WTC11 (cell line): ENCODE data around the gene GRM8. TPM values are rescaled to one million over a fixed set of nuclear protein-coding genes. Genes with fewer than 3 reads are reported as not detected.

Experiments used
- ATAC-seq: fragments of 200-7000 bp; cut with Tn5 transposase; 2 replicates; pipeline ENCODE4 v1.10.0; 2021; ENCODE audit warnings: mild to moderate bottlenecking, moderate library complexity
- CTCF ChIA-PET: fragments of 300-600 bp; sonication (Branson Sonifier 250); formaldehyde crosslinking; loops from one replicate; lab custom pipeline; 2021; ENCODE audit warnings: antibody characterized with exemption; lab: Charles Lee
- POLR2A ChIA-PET: fragments of 350-600 bp; sonication (Branson Sonifier 250); formaldehyde crosslinking; loops from one replicate; lab custom pipeline; 2021; ENCODE audit warnings: antibody characterized with exemption; lab: Charles Lee
- DNase-seq: peaks from one replicate; pipeline ENCODE4 v3.0.0; 2021; ENCODE audit warnings: low spot score
- H3K27ac Mint-ChIP-seq: 2 replicates; pipeline ENCODE4 v1.8.0; 2021; ENCODE audit warnings: mixed read lengths
- H3K27me3 Mint-ChIP-seq: 2 replicates; pipeline ENCODE4 v1.8.0; 2021; ENCODE audit warnings: low read depth, mild to moderate bottlenecking, moderate library complexity, mixed read lengths
- H3K36me3 Mint-ChIP-seq: 2 replicates; pipeline ENCODE4 v1.8.0; 2021; ENCODE audit warnings: mixed read lengths
- H3K4me1 Mint-ChIP-seq: 2 replicates; pipeline ENCODE4 v1.8.0; 2022; ENCODE audit warnings: mixed read lengths
- H3K4me3 Mint-ChIP-seq: 2 replicates; pipeline ENCODE4 v1.8.0; 2021; ENCODE audit warnings: mild to moderate bottlenecking, moderate library complexity, mixed read lengths
- H3K9me3 Mint-ChIP-seq: 2 replicates; pipeline ENCODE4 v1.8.0; 2021; ENCODE audit warnings: mixed read lengths
- ATF1 ChIP-seq: sonication (generic); formaldehyde crosslinking; IDR thresholded peaks from 2 replicates; pipeline ENCODE4 v1.8.1; 2023; ENCODE audit warnings: mild to moderate bottlenecking, moderate library complexity, missing genetic modification reagents
- CBFB ChIP-seq: sonication (generic); formaldehyde crosslinking; IDR thresholded peaks from 2 replicates; pipeline ENCODE4 v1.8.1; 2022; ENCODE audit warnings: mild to moderate bottlenecking, low read depth, missing genetic modification reagents
- E2F1 ChIP-seq: sonication (generic); formaldehyde crosslinking; IDR thresholded peaks from 2 replicates; pipeline ENCODE4 v1.8.0; 2022; ENCODE audit warnings: mild to moderate bottlenecking, missing genetic modification reagents
- ELF4 ChIP-seq: sonication (generic); formaldehyde crosslinking; IDR thresholded peaks from 2 replicates; pipeline ENCODE4 v1.8.1; 2022; ENCODE audit warnings: low read depth, mild to moderate bottlenecking, moderate library complexity, missing genetic modification reagents
- ERG ChIP-seq: fragments of 250-450 bp; sonication (Bioruptor Pico); IDR thresholded peaks from 2 replicates; pipeline ENCODE4 v1.8.0; 2021; ENCODE audit warnings: mild to moderate bottlenecking
- FOXP1 ChIP-seq: sonication (generic); formaldehyde crosslinking; IDR thresholded peaks from 2 replicates; pipeline ENCODE4 v1.8.0; 2022; ENCODE audit warnings: missing genetic modification reagents, mild to moderate bottlenecking, moderate library complexity, borderline replicate concordance
- HMGA2 ChIP-seq: fragments of 250-450 bp; sonication (Bioruptor Pico); IDR thresholded peaks from 2 replicates; pipeline ENCODE4 v1.4.0; 2021; ENCODE audit warnings: mild to moderate bottlenecking, moderate library complexity
- MXD4 ChIP-seq: fragments of 250-450 bp; sonication (Bioruptor Pico); IDR thresholded peaks from 2 replicates; pipeline ENCODE4 v1.8.0; 2021; ENCODE audit warnings: mild to moderate bottlenecking, moderate library complexity, borderline replicate concordance
- MYBL2 ChIP-seq: sonication (generic); formaldehyde crosslinking; IDR thresholded peaks from 2 replicates; pipeline ENCODE4 v1.8.1; 2023; ENCODE audit warnings: mild to moderate bottlenecking, moderate library complexity, missing genetic modification reagents
- NFE2L1 ChIP-seq: sonication (generic); formaldehyde crosslinking; IDR thresholded peaks from 2 replicates; pipeline ENCODE4 v1.8.1; 2023; ENCODE audit warnings: missing genetic modification reagents
- NFYB ChIP-seq: sonication (generic); formaldehyde crosslinking; conservative IDR thresholded peaks from 2 replicates; pipeline ENCODE4 v1.8.0; 2022; ENCODE audit warnings: low read depth, missing genetic modification reagents
- OVOL2 ChIP-seq: fragments of 250-450 bp; sonication (Bioruptor Pico); IDR thresholded peaks from 2 replicates; pipeline ENCODE4 v1.9.0; 2021; ENCODE audit warnings: mild to moderate bottlenecking, borderline replicate concordance
- SP1 ChIP-seq: sonication (generic); formaldehyde crosslinking; conservative IDR thresholded peaks from 2 replicates; pipeline ENCODE4 v1.8.1; 2022; ENCODE audit warnings: missing genetic modification reagents
- TCF7 ChIP-seq: sonication (generic); formaldehyde crosslinking; IDR thresholded peaks from 2 replicates; pipeline ENCODE4 v1.8.0; 2022; ENCODE audit warnings: mild to moderate bottlenecking, low read depth, missing genetic modification reagents, moderate library complexity
- ZNF121 ChIP-seq: sonication (generic); formaldehyde crosslinking; IDR thresholded peaks from 2 replicates; pipeline ENCODE4 v1.8.0; 2023; ENCODE audit warnings: missing genetic modification reagents
- ZNF425 ChIP-seq: fragments of 250-450 bp; sonication (Bioruptor Pico); conservative IDR thresholded peaks from 2 replicates; pipeline ENCODE4 v1.9.0; 2021; ENCODE audit warnings: mild to moderate bottlenecking
- ZNF512 ChIP-seq: sonication (generic); formaldehyde crosslinking; IDR thresholded peaks from 2 replicates; pipeline ENCODE4 v1.8.1; 2022; ENCODE audit warnings: missing genetic modification reagents, borderline replicate concordance
- ZNF532 ChIP-seq: fragments of 250-450 bp; sonication (Bioruptor Pico); IDR thresholded peaks from 2 replicates; pipeline ENCODE4 v1.9.0; 2021; ENCODE audit warnings: mild to moderate bottlenecking, borderline replicate concordance
- ZNF671 ChIP-seq: fragments of 250-450 bp; sonication (Bioruptor Pico); IDR thresholded peaks from 2 replicates; pipeline ENCODE4 v1.8.0; 2021; ENCODE audit warnings: mild to moderate bottlenecking
- total RNA-seq: library from RNA; stranded (reverse); gene quantifications from 3 replicates; pipeline ENCODE4 v1.2.3, GENCODE V29; 2021

The GRM8 gene
- total RNA-seq, 1 experiment from 2014 or later = 2.3 TPM

- no peak for TF ChIP-seq MYBL2 (CRISPR knock-in tag)
Observed at GRCh38 chr7:127189074-127189473, 63.7 kb downstream of the GRM8 start (continued).

GRCh38 chr7:127187740-127188139 lies 65.0 kb downstream of the GRM8 start:
- H3K4me1 Mint-ChIP-seq = peaks cover 16% of the 10 kb centered on the region
- TF ChIP-seq ZNF532 = no peak
- TF ChIP-seq MXD4 = no peak
- TF ChIP-seq ZNF512 = no peak
- TF ChIP-seq ELF4 = no peak
- TF ChIP-seq HMGA2 (CRISPR knock-in tag) = no peak
- no peak for TF ChIP-seq ZNF121
- TF ChIP-seq CBFB = no peak
- TF ChIP-seq TCF7 (CRISPR knock-in tag) = no peak
- TF ChIP-seq E2F1 (CRISPR knock-in tag) = no peak
- no peak for TF ChIP-seq OVOL2 (CRISPR knock-in tag)
- no peak for TF ChIP-seq ZNF671 (CRISPR knock-in tag)
- TF ChIP-seq ERG = no peak
- no peak for TF ChIP-seq ATF1
- TF ChIP-seq NFE2L1 (CRISPR knock-in tag) = no peak
- no peak for TF ChIP-seq SP1 (CRISPR knock-in tag)
- TF ChIP-seq NFYB = no peak
- TF ChIP-seq ZNF425 (CRISPR knock-in tag) = no peak
- no peak for TF ChIP-seq FOXP1 (CRISPR knock-in tag)
- CTCF ChIA-PET = no interaction called here
- H3K27ac Mint-ChIP-seq = no peak overlapping the region
- H3K9me3 Mint-ChIP-seq = no peaks in the 10 kb centered on the region; the same call in 1 of the 2 replicates
- H3K27me3 Mint-ChIP-seq = no peaks in the 10 kb centered on the region; the same call in 1 of the 2 replicates
- POLR2A ChIA-PET = no interaction called here
- H3K36me3 Mint-ChIP-seq = no peaks in the 10 kb centered on the region
- DNase-seq (no peak), ATAC-seq (no peak)
- H3K4me3 Mint-ChIP-seq = no peak overlapping the region
